Left lung (tissue), 10 donors: ENCODE results near the gene HMGCL. TPM values are rescaled to one million over a fixed set of nuclear protein-coding genes. Genes with fewer than 3 reads are reported as not detected.
"Not testable (repeated sequence)": the region's sequence is repeated elsewhere in the genome, so short reads cannot be mapped to it uniquely, and the experiment has no call there.

Experiments
- ATAC-seq: fragments of 200-7000 bp; cut with Tn5 transposase; one replicate; pipeline ENCODE4 v1.9.1; 2020; ENCODE audit warnings: moderate library complexity
- DNase-seq, 4 donors: peaks; one replicate each; pipeline ENCODE4 v3.0.0-alpha.2; 2013 to 2020
- H3K27ac ChIP-seq, 2 donors: fragments of 200-600 bp; sonication (generic) in 1 of 2; one replicate each; pipeline versions ENCODE4 v1.5.0 to v1.8.0; 2020 to 2021
- H3K27me3 ChIP-seq, 2 donors: fragments of 200-600 bp; sonication (generic) in 1 of 2; one replicate each; pipeline versions ENCODE4 v1.5.0 to v1.8.0; 2020 to 2021
- H3K36me3 ChIP-seq, 2 donors: fragments of 200-600 bp; sonication (generic) in 1 of 2; one replicate each; pipeline versions ENCODE4 v1.5.0 to v1.8.0; 2020 to 2021
- H3K4me1 ChIP-seq, 2 donors: fragments of 200-600 bp; one replicate each; pipeline ENCODE4 v1.8.0; 2021
- H3K4me3 ChIP-seq, 2 donors: fragments of 200-600 bp; sonication (generic) in 1 of 2; one replicate each; pipeline versions ENCODE4 v1.5.0 to v1.8.0; 2020 to 2021; ENCODE audit warnings: mild to moderate bottlenecking in 1 of 2
- H3K9me3 ChIP-seq, 2 donors: fragments of 200-600 bp; sonication (generic) in 1 of 2; one replicate each; pipeline versions ENCODE4 v1.5.0 to v1.8.0; 2020 to 2021
- intact Hi-C, 2 donors: fragments of 100-400 bp; cut with DNase I; formaldehyde crosslinking; loops; one replicate each; pipeline versions ENCODE4 v1.11.2 to v1.14.2; 2022
- polyA plus RNA-seq, 6 donors: library from polyadenylated mRNA; unstranded; fragments of 120-200 nt; gene quantifications; one replicate each; pipeline ENCODE4 v1.2.1, GENCODE V29; 2013; ENCODE audit not compliant: insufficient read length in 6 of 6
- total RNA-seq, 2 donors: library from RNA; stranded (reverse); fragmentation: NEBNext Ultra II Directional; extraction: Animal tissue kit (Norgen Biotek cat#: 25700); gene quantifications; one replicate each; pipeline ENCODE4 v1.2.1, GENCODE V29; 2021
- TF ChIP-seq, protein P1 (sequence below), 2 donors: fragments of 200-600 bp; sonication (generic) in 1 of 2; IDR thresholded peaks; one replicate each; pipeline versions ENCODE4 v1.5.0 to v1.8.0; 2021; ENCODE audit warnings: antibody characterized with exemption in 2 of 2
- donor health status: DM: no; HTN: yes; CAD: no.
- donor health status: DM: no; HTN: no; CAD: no.

Gene HMGCL
- total and polyA plus RNA-seq, 8 donors: 32.3 to 51.3 (median 34.8) TPM

DNA sequence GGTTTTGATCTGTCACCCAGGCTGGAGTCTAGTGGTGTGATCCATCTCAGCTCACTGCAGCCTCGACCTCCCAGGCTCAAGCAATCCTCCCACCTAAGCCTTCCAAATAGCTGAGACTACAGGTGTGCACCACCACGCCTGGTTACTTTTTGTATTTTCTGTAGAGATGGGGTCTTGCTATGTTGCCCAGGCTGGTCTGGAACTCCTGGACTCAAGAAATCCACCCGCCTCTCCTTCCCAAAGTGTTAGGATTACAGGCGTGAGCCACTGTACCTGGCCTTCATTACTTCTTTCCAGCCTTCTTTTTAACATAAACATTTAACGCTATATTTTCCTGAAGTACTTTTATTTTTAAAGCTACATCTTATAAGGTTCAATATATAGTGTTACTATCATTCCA is 18.4 kb upstream of the HMGCL start:
- Histone ChIP-seq H3K27me3 (no peaks in the 10 kb centered on the region), H3K27ac (no peak overlapping the region), H3K4me1 (peaks cover 0 to 10% of the 10 kb centered on the region in 2 donors), H3K9me3 (peaks cover 0 to 4% of the 10 kb centered on the region in 2 donors), H3K4me3 (no peak overlapping the region), H3K36me3 (peaks cover 0 to 42% of the 10 kb centered on the region in 2 donors)
- TF ChIP-seq, protein P1, sequence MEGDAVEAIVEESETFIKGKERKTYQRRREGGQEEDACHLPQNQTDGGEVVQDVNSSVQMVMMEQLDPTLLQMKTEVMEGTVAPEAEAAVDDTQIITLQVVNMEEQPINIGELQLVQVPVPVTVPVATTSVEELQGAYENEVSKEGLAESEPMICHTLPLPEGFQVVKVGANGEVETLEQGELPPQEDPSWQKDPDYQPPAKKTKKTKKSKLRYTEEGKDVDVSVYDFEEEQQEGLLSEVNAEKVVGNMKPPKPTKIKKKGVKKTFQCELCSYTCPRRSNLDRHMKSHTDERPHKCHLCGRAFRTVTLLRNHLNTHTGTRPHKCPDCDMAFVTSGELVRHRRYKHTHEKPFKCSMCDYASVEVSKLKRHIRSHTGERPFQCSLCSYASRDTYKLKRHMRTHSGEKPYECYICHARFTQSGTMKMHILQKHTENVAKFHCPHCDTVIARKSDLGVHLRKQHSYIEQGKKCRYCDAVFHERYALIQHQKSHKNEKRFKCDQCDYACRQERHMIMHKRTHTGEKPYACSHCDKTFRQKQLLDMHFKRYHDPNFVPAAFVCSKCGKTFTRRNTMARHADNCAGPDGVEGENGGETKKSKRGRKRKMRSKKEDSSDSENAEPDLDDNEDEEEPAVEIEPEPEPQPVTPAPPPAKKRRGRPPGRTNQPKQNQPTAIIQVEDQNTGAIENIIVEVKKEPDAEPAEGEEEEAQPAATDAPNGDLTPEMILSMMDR (IDR thresholded peaks at IDR 0.05): no peak
- ATAC-seq: no peak
- DNase-seq: no peak
- intact Hi-C loops: no loop called here

DNA sequence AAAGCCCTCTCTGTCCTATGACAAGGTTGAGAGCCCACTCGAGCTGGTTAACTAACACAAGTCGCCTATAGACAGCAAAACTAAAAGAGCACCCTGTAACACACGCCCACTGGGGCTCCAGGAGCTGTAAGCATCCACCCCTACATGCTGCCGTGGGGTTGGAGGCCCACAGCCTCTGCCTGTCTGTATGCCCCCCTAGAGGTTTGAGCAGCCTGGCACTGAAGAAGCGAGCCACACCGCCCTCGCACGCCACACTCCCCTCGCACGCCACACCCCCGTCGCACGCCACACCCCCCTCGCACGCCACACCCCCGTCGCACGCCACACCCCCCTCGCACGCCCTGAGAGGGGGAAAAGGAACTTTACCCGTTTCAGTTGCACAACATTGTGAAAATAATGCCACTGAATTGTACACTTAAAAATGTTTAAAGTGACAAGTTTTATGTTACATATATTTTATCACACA is 13.2 kb upstream of the HMGCL start:
- Histone ChIP-seq H3K4me1 (peaks cover 5 to 20% of the 10 kb centered on the region in 2 donors), H3K9me3 (no peaks in the 10 kb centered on the region), H3K36me3 (no peaks in the 10 kb centered on the region), H3K27me3 (no peaks in the 10 kb centered on the region), H3K4me3 (peak overlapping the region in 1 of 2 donors; percentile 22), H3K27ac (peak overlapping the region in 1 of 2 donors; percentile 63)
- DNase-seq (peak; percentile 50 to 94 (median 71)), ATAC-seq (peak; percentile 100)
- TF ChIP-seq, protein P1 (IDR thresholded peaks at IDR 0.05): no peak
- intact Hi-C loops: no loop called here

DNA sequence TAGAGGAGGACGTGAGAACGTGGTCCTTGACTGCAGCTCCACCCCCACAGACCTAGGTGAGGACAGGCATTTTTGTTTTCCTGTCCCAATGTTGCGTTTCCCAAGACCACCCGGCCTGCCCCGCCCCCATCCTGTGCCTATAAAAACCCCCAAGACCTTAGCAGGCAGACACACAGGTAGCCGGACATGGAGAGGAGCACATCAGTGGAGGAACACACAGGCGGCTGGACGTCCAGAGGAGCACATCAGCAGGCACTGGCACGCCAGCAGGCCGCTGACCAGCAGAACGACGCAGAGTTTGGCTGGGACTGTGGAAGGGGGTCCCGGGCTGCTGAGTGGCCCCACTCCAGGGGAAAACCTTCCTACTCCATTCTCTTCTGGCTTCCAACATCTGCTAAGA is 12.7 kb upstream of the HMGCL start:
- no peaks in the 10 kb centered on the region for H3K27me3 ChIP-seq
- no peaks in the 10 kb centered on the region for H3K9me3 ChIP-seq
- H3K4me1 ChIP-seq: peaks cover 5 to 20% of the 10 kb centered on the region in 2 donors
- intact Hi-C loops: no loop called here
- ATAC-seq (peak; percentile 27), DNase-seq (peak in 1 of 4 donors; percentile 3)
- H3K27ac ChIP-seq: no peak overlapping the region
- TF ChIP-seq, protein P1 (IDR thresholded peaks at IDR 0.05): no peak
- H3K4me3 ChIP-seq: peak overlapping the region in 1 of 2 donors; percentile 22
- no peaks in the 10 kb centered on the region for H3K36me3 ChIP-seq

DNA sequence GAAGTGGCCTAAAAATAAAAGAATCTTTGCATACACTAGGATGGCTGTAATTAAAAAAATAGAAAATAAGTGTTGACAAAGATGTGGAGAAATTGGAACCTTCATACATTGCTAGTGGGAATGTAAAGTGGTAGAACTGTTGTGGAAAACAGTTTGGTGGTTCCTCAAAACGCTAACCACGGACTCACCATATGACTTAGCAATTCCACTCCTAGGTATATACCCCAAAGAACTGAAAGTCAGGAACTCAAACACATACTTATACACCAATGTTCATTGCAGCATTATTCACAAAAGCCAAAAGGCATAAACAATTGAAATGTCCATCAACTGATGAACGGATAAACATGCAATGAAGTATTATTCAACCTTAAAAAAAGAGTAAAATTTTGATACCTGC is 10.8 kb upstream of the HMGCL start:
- H3K4me3 ChIP-seq: no peak overlapping the region
- DNase-seq: no peak
- H3K27ac ChIP-seq: no peak overlapping the region
- no peaks in the 10 kb centered on the region for H3K36me3 ChIP-seq
- no peaks in the 10 kb centered on the region for H3K27me3 ChIP-seq
- TF ChIP-seq, protein P1 (IDR thresholded peaks at IDR 0.05): no peak
- H3K9me3 ChIP-seq: no peaks in the 10 kb centered on the region
- peaks cover 5 to 19% of the 10 kb centered on the region in 2 donors for H3K4me1 ChIP-seq
- ATAC-seq: no peak
- intact Hi-C loops: no loop called here

DNA sequence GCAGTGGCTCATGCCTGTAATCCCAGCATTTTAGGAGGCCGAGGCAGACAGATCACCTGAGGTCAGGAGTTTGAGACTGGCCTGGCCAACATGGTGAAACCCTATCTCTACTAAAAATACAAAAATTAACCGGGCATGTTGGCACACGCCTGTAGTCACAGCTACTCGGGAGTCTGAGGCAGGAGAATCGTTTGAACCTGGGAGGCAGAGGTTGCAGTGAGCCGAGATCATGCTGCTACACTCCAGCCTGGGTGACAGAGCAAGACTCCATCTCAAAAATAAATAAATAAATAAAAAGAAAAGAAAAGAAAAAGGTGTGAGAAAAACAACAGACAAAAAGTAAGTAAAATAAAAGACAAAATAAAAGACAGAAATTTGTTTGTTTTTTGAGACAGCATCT is 8.9 kb upstream of the HMGCL start:
- H3K9me3 ChIP-seq, DNase-seq, H3K27me3 ChIP-seq, intact Hi-C loops, ATAC-seq, H3K36me3 ChIP-seq, H3K27ac ChIP-seq, H3K4me3 ChIP-seq: not testable (repeated sequence)
- peaks cover 5 to 14% of the 10 kb centered on the region in 2 donors for H3K4me1 ChIP-seq

DNA sequence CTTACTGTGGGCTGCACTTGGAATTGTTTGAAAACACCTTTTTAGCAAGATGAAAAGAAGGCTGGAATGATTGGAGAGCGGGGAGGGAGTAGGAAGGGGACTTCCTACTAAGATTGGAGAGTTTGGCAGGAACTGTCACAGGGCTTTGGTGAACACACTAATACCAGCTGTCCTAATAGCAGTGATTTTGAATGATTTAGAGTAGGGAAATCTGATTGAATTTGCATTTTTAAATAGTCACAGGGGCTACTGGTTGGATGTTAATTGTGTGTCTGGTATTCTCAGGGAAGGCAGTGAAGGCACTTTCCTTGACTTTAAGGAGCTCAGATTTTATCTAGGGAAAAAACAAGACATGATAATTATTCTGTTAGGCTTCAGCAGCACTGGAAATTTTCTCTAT is 2.5 kb upstream of the HMGCL start:
- TF ChIP-seq, protein P1 (IDR thresholded peaks at IDR 0.05): no peak
- Histone ChIP-seq H3K4me3 (no peak overlapping the region), H3K36me3 (no peaks in the 10 kb centered on the region), H3K27me3 (no peaks in the 10 kb centered on the region), H3K4me1 (peaks cover 5 to 14% of the 10 kb centered on the region in 2 donors), H3K27ac (no peak overlapping the region), H3K9me3 (no peaks in the 10 kb centered on the region)
- ATAC-seq (no peak), DNase-seq (no peak)
- intact Hi-C loops: no loop called here

DNA sequence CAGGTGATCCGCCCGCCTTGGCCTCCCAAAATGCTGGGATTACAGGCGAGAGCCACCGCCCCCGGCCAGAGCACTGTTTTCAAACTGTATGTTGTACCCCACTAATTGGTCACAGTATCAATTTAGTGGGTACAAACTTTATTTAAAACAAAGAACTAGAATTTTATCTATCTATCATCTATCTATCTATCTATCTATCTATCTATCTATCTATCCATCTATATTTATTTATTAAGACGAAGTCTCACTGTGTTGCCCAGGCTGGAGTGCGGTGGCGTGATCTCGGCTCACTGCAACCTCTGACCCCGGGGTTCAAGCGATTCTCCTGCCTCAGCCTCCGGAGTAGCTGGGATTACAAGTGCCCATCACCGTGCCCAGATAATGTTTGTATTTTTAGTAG is 1.4 kb upstream of the HMGCL start:
- H3K27ac ChIP-seq, ATAC-seq, intact Hi-C loops: not testable (repeated sequence)

More for the DNA sequence above, 1.4 kb upstream of the HMGCL start:
- H3K36me3 ChIP-seq, DNase-seq, H3K9me3 ChIP-seq, H3K4me3 ChIP-seq, H3K27me3 ChIP-seq: not testable (repeated sequence)
- peaks cover 5 to 14% of the 10 kb centered on the region in 2 donors for H3K4me1 ChIP-seq
